GM12892 (cell line): Measurements from ENCODE around the gene MBNL3.

Source experiments
- POLR2A ChIP-seq: IDR thresholded peaks from 2 replicates; pipeline ENCODE4 v1.6.1; 2011; ENCODE audit warnings: low read depth, low read length, control low read depth
- TAF1 ChIP-seq: IDR thresholded peaks from 2 replicates; pipeline ENCODE4 v1.6.1; 2011; ENCODE audit warnings: low read depth, mild to moderate bottlenecking, control low read depth, low read length, borderline replicate concordance

- no peak for TF ChIP-seq POLR2A
- no peak for TF ChIP-seq TAF1
Measured at GRCh38 chrX:132413459-132413858, 75.4 kb downstream of the MBNL3 start.
